ENCODE data around the gene ITGAV. TPM values are rescaled to one million over a fixed set of nuclear protein-coding genes. Genes with fewer than 3 reads are reported as not detected.
A peak's percentile ranks its signal among the peaks of the same experiment; 100 is the strongest.

ITGAV gene
- total RNA-seq, 1 donor from 2014 or later, result 50.3 TPM

DNA sequence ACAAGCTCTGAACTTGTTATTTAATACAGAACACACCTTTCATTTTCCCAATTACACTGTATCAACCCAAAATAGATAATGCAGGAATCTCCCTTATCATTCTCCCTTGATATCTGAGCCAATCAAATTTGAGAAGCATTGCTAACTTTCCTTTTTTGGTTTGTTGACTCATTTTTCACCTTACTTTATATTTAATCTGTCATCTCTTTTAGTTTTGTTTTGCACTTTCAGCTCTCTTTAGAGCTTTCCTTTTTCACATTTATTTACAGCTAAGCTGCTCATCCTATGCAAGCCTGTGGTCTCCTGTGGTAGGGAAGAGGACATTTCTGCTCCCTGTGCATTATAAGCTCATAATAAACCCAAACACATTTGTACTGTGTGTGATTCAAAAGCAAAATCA is 50.1 kb downstream of the ITGAV start:
- H3K4me1 Mint-ChIP-seq, result no peaks in the 10 kb centered on the region
- H3K36me3 Mint-ChIP-seq (ENCODE audit: low read depth), result peaks cover 7% of the 10 kb centered on the region
- H3K4me3 Mint-ChIP-seq, result no peak overlapping the region
- no peak overlapping the region for H3K27ac Mint-ChIP-seq (ENCODE audit: unreplicated experiment)
- TF ChIP-seq, protein P1, sequence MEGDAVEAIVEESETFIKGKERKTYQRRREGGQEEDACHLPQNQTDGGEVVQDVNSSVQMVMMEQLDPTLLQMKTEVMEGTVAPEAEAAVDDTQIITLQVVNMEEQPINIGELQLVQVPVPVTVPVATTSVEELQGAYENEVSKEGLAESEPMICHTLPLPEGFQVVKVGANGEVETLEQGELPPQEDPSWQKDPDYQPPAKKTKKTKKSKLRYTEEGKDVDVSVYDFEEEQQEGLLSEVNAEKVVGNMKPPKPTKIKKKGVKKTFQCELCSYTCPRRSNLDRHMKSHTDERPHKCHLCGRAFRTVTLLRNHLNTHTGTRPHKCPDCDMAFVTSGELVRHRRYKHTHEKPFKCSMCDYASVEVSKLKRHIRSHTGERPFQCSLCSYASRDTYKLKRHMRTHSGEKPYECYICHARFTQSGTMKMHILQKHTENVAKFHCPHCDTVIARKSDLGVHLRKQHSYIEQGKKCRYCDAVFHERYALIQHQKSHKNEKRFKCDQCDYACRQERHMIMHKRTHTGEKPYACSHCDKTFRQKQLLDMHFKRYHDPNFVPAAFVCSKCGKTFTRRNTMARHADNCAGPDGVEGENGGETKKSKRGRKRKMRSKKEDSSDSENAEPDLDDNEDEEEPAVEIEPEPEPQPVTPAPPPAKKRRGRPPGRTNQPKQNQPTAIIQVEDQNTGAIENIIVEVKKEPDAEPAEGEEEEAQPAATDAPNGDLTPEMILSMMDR (conservative IDR thresholded peaks at IDR 0.05), result no peak
- H3K9me3 Mint-ChIP-seq, result no peaks in the 10 kb centered on the region
- no peak for DNase-seq (ENCODE audit: low read depth, low spot score)
- no peaks in the 10 kb centered on the region for H3K27me3 Mint-ChIP-seq (ENCODE audit: low read depth)

DNA sequence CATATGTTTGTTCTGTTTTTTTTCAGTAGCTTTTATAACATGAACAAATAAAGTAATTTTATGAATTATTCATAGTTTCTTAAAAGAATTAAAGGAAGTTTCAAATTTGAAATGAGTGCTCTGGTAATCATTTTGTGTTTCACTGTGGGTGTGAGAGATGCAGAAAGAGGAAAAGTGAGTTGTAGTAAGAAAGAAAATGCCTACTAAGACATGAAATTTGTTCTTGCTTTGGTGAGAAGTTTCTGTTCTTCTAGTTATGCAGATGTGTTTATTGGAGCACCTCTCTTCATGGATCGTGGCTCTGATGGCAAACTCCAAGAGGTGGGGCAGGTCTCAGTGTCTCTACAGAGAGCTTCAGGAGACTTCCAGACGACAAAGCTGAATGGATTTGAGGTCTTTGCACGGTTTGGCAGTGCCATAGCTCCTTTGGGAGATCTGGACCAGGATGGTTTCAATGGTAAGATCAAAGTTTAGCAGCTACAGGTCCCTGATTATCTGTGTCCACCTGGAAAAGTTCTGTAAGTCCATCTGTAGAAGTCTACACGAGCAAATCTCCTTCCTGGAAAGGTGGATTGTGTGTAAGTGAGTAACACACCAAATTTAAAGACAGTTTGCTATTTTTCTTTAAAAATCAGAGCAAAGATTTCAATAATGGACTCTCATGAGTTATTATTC is 51.4 kb downstream of the ITGAV start:
- H3K36me3 Mint-ChIP-seq (ENCODE audit: low read depth), result peaks cover 10% of the 10 kb centered on the region
- H3K27me3 Mint-ChIP-seq (ENCODE audit: low read depth), result no peaks in the 10 kb centered on the region
- no peak for DNase-seq (ENCODE audit: low read depth, low spot score)
- H3K9me3 Mint-ChIP-seq, result no peaks in the 10 kb centered on the region
- H3K4me1 Mint-ChIP-seq, result no peaks in the 10 kb centered on the region
- no peak overlapping the region for H3K27ac Mint-ChIP-seq (ENCODE audit: unreplicated experiment)
- TF ChIP-seq, protein P1 (conservative IDR thresholded peaks at IDR 0.05), result no peak
- H3K4me3 Mint-ChIP-seq, result no peak overlapping the region

DNA sequence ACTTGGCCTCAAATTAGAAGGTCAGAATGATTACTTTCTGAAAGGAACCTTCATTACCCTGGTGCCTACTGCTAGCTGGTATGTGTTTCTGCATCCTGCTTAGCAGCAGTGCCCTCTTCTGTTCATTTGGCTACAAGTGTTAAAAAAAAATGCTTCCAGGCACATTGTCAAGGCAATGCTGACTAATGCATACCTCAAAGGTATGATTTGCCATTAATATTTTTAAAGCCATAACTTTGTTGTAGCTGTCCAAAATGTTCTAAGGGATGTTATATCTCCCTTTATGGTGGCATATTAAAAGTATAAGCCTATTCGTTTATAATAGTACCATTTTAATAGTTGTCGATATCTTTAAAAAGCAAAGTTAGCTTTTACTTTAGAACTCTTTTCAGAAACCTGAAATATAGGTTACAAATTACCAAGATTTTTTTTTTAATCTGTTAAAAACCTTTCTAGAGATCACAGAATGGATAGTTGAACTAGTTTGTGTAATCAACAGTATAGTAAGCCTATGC is 52.0 kb downstream of the ITGAV start:
- H3K4me3 Mint-ChIP-seq, result no peak overlapping the region
- no peak overlapping the region for H3K27ac Mint-ChIP-seq (ENCODE audit: unreplicated experiment)
- H3K9me3 Mint-ChIP-seq, result no peaks in the 10 kb centered on the region
- TF ChIP-seq, protein P1 (conservative IDR thresholded peaks at IDR 0.05), result peak; percentile 79
- no peaks in the 10 kb centered on the region for H3K27me3 Mint-ChIP-seq (ENCODE audit: low read depth)
- H3K4me1 Mint-ChIP-seq, result no peaks in the 10 kb centered on the region
- H3K36me3 Mint-ChIP-seq (ENCODE audit: low read depth), result peaks cover 10% of the 10 kb centered on the region
- DNase-seq (ENCODE audit: low read depth, low spot score), result peak; percentile 9

DNA sequence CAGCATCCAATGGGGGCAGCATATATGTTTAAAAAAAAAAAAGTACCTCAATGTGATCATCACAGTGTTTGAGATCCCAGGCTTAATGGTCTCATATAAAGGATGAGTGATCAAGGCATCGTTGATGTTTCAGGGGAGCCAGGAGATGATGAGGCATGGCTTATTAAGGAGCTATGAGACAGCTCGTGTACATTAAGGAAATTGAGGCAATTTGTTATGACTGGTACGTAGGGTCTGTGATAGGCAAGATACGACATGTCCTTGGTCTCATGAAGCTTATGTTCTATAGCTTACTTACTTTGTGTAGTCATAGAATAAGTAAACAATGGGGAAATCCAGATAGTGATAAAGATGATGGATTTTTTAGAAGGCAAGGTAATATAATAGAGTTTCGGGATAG is 54.9 kb downstream of the ITGAV start:
- Mint-ChIP-seq H3K9me3 (no peaks in the 10 kb centered on the region), H3K4me1 (no peaks in the 10 kb centered on the region), H3K27me3 (ENCODE audit: low read depth) (no peaks in the 10 kb centered on the region), H3K36me3 (ENCODE audit: low read depth) (peaks cover 10% of the 10 kb centered on the region), H3K27ac (ENCODE audit: unreplicated experiment) (no peak overlapping the region), H3K4me3 (no peak overlapping the region)
- TF ChIP-seq, protein P1 (conservative IDR thresholded peaks at IDR 0.05), result no peak
- no peak for DNase-seq (ENCODE audit: low read depth, low spot score)

DNA sequence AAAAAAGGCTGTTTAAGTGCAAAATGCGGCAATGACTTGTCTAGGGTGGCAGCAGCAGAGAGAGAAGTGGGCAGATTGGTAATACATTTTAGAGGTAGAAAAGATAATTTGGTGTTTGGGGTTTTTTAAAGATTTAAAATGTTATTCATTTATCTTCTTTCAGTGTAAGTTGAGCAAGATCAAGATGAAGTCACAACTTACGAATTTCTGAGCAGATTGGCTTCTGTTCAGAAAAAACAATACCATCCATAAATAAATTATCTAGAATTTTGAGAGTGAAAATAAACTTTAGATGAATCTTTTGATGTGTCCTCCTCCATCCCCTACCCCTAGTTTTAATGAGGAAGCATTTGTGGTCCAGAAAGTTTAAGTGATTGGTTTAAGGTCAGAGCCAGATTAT is 56.1 kb downstream of the ITGAV start:
- Mint-ChIP-seq H3K4me1 (no peaks in the 10 kb centered on the region), H3K4me3 (no peak overlapping the region), H3K27me3 (ENCODE audit: low read depth) (no peaks in the 10 kb centered on the region), H3K9me3 (no peaks in the 10 kb centered on the region), H3K27ac (ENCODE audit: unreplicated experiment) (no peak overlapping the region), H3K36me3 (ENCODE audit: low read depth) (peaks cover 10% of the 10 kb centered on the region)
- DNase-seq (ENCODE audit: low read depth, low spot score), result no peak
- TF ChIP-seq, protein P1 (conservative IDR thresholded peaks at IDR 0.05), result no peak

Measured in neural crest cell (in vitro differentiated cells).